A549 (cell line): ENCODE data around the gene TTC12. TPM values are rescaled to one million over a fixed set of nuclear protein-coding genes. Genes with fewer than 3 reads are reported as not detected.

ENCODE experiments used
- ATAC-seq, 2 experiments: fragments of 200-7000 bp in 1 of 2; fragments of >200 bp in 1 of 2; cut with Nextera tagmentation in 1 of 2; cut with Tn5 transposase in 1 of 2; 3 replicates each; pipeline versions ENCODE4 v1.8.0 to v1.9.1; 2018 to 2020; ENCODE audit warnings: mild to moderate bottlenecking in 1 of 2, moderate library complexity in 1 of 2
- CTCF ChIA-PET: fragments of 300-600 bp; sonication (Branson Sonifier 250); formaldehyde crosslinking; extraction: SDS; loops from one replicate; lab custom pipeline; 2021; ENCODE audit warnings: antibody characterized with exemption, inconsistent platforms; lab: Yijun Ruan, JAX
- POLR2A ChIA-PET: fragments of 350-600 bp; formaldehyde crosslinking; extraction: SDS; loops from one replicate; lab custom pipeline; 2021; ENCODE audit warnings: antibody characterized with exemption, inconsistent platforms; lab: Yijun Ruan, JAX
- DNase-seq, 2 experiments: peaks; one replicate each; pipeline versions ENCODE4 v3.0.0 to v3.0.0-alpha.2; 2011 to 2016; ENCODE audit warnings: low read depth in 1 of 2, low spot score in 1 of 2
- FAIRE-seq: peaks from 2 replicates; lab custom pipeline; 2011; peaks lifted over from hg19 to GRCh38; lab: Jason Lieb, UNC
- H3K27ac ChIP-seq, 2 experiments: fragments of >200 bp; sonication (Bioruptor Twin); formaldehyde crosslinking; 3 replicates each; pipeline ENCODE4 v1.5.1; 2016 to 2017
- H3K4me1 ChIP-seq: fragments of >200 bp; sonication (Bioruptor Twin); formaldehyde crosslinking; 3 replicates; pipeline ENCODE4 v1.6.1; 2016
- H3K4me2 ChIP-seq: fragments of >200 bp; sonication (Bioruptor Twin); formaldehyde crosslinking; 3 replicates; pipeline ENCODE4 v1.6.1; 2016
- H3K4me3 ChIP-seq: fragments of >200 bp; sonication (Bioruptor Twin); formaldehyde crosslinking; 3 replicates; pipeline ENCODE4 v1.5.1; 2016
- H3K9me3 ChIP-seq: fragments of >200 bp; sonication (Bioruptor Twin); formaldehyde crosslinking; 3 replicates; pipeline ENCODE4 v1.6.1; 2016
- CBX2 ChIP-seq: fragments of 200-600 bp; sonication (generic); IDR thresholded peaks from 2 replicates; pipeline ENCODE4 v1.6.1; 2016; ENCODE audit warnings: low read depth, mild to moderate bottlenecking, borderline replicate concordance
- EHF ChIP-seq: fragments of 250-450 bp; sonication (Bioruptor Pico); IDR thresholded peaks from 2 replicates; pipeline ENCODE4 v1.5.0; 2020; ENCODE audit warnings: mild to moderate bottlenecking
- EP300 ChIP-seq, 2 experiments: fragments of >200 bp; sonication (Bioruptor Twin); formaldehyde crosslinking; IDR thresholded peaks; 2 replicates in 1 of 2; 3 replicates in 1 of 2; pipeline ENCODE4 v1.6.1; 2016 to 2017
- FOXS1 ChIP-seq: fragments of 250-450 bp; sonication (Bioruptor Pico); IDR thresholded peaks from 2 replicates; pipeline ENCODE4 v1.5.0; 2020; ENCODE audit warnings: mild to moderate bottlenecking, moderate library complexity
- GATA3 ChIP-seq: IDR thresholded peaks from 2 replicates; pipeline ENCODE4 v1.6.1; 2012; ENCODE audit warnings: borderline replicate concordance
- HOXB13 ChIP-seq: fragments of 250-450 bp; sonication (Bioruptor Pico); IDR thresholded peaks from 2 replicates; pipeline ENCODE4 v1.5.0; 2020; ENCODE audit warnings: low read depth, mild to moderate bottlenecking, moderate library complexity
- JUN ChIP-seq, 2 experiments: fragments of >200 bp; sonication (Bioruptor Twin); formaldehyde crosslinking; IDR thresholded peaks; 2 replicates in 1 of 2; 3 replicates in 1 of 2; pipeline ENCODE4 v1.6.1; 2016 to 2017
- JUNB ChIP-seq: fragments of >200 bp; sonication (Bioruptor Twin); formaldehyde crosslinking; IDR thresholded peaks from 2 replicates; pipeline ENCODE4 v1.6.1; 2016
- KDM1A ChIP-seq: fragments of 200-600 bp; sonication (generic); IDR thresholded peaks from 2 replicates; pipeline ENCODE4 v1.6.1; 2016; ENCODE audit warnings: low read depth, mild to moderate bottlenecking
- KDM5A ChIP-seq: fragments of 200-600 bp; sonication (generic); IDR thresholded peaks from 2 replicates; pipeline ENCODE4 v1.6.1; 2016; ENCODE audit warnings: antibody characterized with exemption, mild to moderate bottlenecking
- NPAS2 ChIP-seq: fragments of 250-450 bp; sonication (Bioruptor Pico); IDR thresholded peaks from 2 replicates; pipeline ENCODE4 v1.8.0; 2022; ENCODE audit warnings: mild to moderate bottlenecking, moderate library complexity, borderline replicate concordance
- RNF2 ChIP-seq: fragments of 200-600 bp; sonication (generic); IDR thresholded peaks from 2 replicates; pipeline ENCODE4 v1.6.1; 2016; ENCODE audit warnings: low read depth, mild to moderate bottlenecking, antibody characterized with exemption, moderate library complexity, borderline replicate concordance
- SMC3 ChIP-seq: fragments of >200 bp; sonication (Bioruptor Twin); formaldehyde crosslinking; IDR thresholded peaks from 3 replicates; pipeline ENCODE4 v1.6.1; 2018; ENCODE audit warnings: inconsistent platforms
- SREBF2 ChIP-seq: fragments of 450-650 bp; IDR thresholded peaks from 2 replicates; pipeline ENCODE4 v1.6.1; 2014; ENCODE audit warnings: mild to moderate bottlenecking, moderate library complexity
- TFCP2L1 ChIP-seq: fragments of 250-450 bp; sonication (Bioruptor Pico); IDR thresholded peaks from 2 replicates; pipeline ENCODE4 v1.5.0; 2021; ENCODE audit warnings: mild to moderate bottlenecking
- TP53 ChIP-seq: fragments of 250-450 bp; sonication (Bioruptor Pico); IDR thresholded peaks from 2 replicates; pipeline ENCODE4 v1.5.0; 2021; ENCODE audit warnings: mild to moderate bottlenecking, moderate library complexity
- ZC3H11A ChIP-seq: fragments of 450-650 bp; IDR thresholded peaks from 2 replicates; pipeline ENCODE4 v1.6.1; 2014; ENCODE audit warnings: antibody characterized with exemption, mild to moderate bottlenecking
- ZSCAN20 ChIP-seq: fragments of 250-450 bp; sonication (Bioruptor Pico); IDR thresholded peaks from 2 replicates; pipeline ENCODE4 v1.8.0; 2022; ENCODE audit warnings: mild to moderate bottlenecking, moderate library complexity
- WGBS: methylation state at CpG from one replicate; pipeline ENCODE4 v1.1.6; 2017; ENCODE audit errors: missing lambda C conversion rate; 5-methylcytosine and 5-hydroxymethylcytosine counted together
- polyA plus RNA-seq, 4 experiments: library from polyadenylated mRNA; depleted of rRNA in 3 of 4; stranded (reverse); fragments of >200 nt; fragmentation: RNase III in 1 of 4; extraction: RNeasy Plus Mini Kit Qiagen cat#74134 plus additional on column Dnase treatment in 1 of 4; gene quantifications; 2 replicates in 3 of 4; 3 replicates in 1 of 4; pipeline ENCODE4 v1.2.3, GENCODE V29; 2011 to 2017
- TF ChIP-seq, protein P1 (sequence below): fragments of 450-650 bp; IDR thresholded peaks from 2 replicates; pipeline ENCODE4 v1.6.1; 2014; ENCODE audit warnings: antibody characterized with exemption
- TF ChIP-seq, protein P2 (sequence below): fragments of 250-450 bp; sonication (Bioruptor Pico); IDR thresholded peaks from 2 replicates; pipeline ENCODE4 v1.5.0; 2020; ENCODE audit warnings: low read depth, mild to moderate bottlenecking, moderate library complexity
- TF ChIP-seq, protein P3 (sequence below): IDR thresholded peaks from 2 replicates; pipeline ENCODE4 v1.6.1; 2012; ENCODE audit warnings: low read depth, borderline replicate concordance
- TF ChIP-seq, protein P4 (sequence below): fragments of >200 bp; sonication (Bioruptor Twin); formaldehyde crosslinking; IDR thresholded peaks from 3 replicates; pipeline ENCODE4 v1.5.1; 2016
- TF ChIP-seq, protein P5 (sequence below): fragments of 150-350 bp; IDR thresholded peaks from 2 replicates; pipeline ENCODE4 v1.6.1; 2014; ENCODE audit warnings: low read depth, mild to moderate bottlenecking, low read length

The TTC12 gene
- polyA plus RNA-seq, 2 of the 4 experiments (the other 2 are of a cell fraction), result 5.9 to 13.5 TPM

DNA sequence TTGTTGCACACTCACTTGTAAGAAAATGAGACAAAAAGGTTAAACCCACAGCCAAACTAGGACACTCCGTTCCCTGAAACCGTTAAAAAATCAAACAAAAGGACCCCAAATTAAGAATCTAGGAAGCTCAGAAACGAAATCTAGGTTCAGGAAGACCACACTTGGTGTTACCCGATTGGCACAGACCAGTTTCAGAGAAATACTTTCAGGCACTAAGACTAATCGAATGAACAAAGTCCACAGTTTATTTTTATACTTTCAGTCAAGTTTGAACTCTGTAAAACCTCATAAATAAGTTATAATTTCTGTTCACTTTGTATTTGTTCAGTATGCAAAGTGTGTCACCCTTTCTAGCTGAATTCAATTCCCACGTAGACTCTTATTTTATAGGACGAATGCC, 38.8 kb upstream of the TTC12 start:
- Histone ChIP-seq H3K4me2 (no peak overlapping the region), H3K4me3 (no peak overlapping the region), H3K9me3 (no peaks in the 10 kb centered on the region), H3K27ac (no peak overlapping the region), H3K4me1 (no peaks in the 10 kb centered on the region)
- CTCF ChIA-PET, result interaction anchor here (0.7 to 3.3 kb wide), 2 partner anchors 14 to 31 kb away, joined by 3 to 10 read pairs; no protein-coding TSS in a partner anchor
- TF ChIP-seq RNF2 (no peak), EP300 (IDR thresholded peaks at IDR 0.05) (no peak), KDM5A (no peak), SREBF2 (no peak), EHF (CRISPR knock-in tag) (no peak), GATA3 (no peak), CBX2 (no peak), KDM1A (no peak), FOXS1 (CRISPR knock-in tag) (no peak)
- TF ChIP-seq, protein P1, sequence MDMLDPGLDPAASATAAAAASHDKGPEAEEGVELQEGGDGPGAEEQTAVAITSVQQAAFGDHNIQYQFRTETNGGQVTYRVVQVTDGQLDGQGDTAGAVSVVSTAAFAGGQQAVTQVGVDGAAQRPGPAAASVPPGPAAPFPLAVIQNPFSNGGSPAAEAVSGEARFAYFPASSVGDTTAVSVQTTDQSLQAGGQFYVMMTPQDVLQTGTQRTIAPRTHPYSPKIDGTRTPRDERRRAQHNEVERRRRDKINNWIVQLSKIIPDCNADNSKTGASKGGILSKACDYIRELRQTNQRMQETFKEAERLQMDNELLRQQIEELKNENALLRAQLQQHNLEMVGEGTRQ, result no peak
- TF ChIP-seq, protein P2, sequence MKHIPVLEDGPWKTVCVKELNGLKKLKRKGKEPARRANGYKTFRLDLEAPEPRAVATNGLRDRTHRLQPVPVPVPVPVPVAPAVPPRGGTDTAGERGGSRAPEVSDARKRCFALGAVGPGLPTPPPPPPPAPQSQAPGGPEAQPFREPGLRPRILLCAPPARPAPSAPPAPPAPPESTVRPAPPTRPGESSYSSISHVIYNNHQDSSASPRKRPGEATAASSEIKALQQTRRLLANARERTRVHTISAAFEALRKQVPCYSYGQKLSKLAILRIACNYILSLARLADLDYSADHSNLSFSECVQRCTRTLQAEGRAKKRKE (CRISPR knock-in tag), result no peak
- TF ChIP-seq, protein P3, sequence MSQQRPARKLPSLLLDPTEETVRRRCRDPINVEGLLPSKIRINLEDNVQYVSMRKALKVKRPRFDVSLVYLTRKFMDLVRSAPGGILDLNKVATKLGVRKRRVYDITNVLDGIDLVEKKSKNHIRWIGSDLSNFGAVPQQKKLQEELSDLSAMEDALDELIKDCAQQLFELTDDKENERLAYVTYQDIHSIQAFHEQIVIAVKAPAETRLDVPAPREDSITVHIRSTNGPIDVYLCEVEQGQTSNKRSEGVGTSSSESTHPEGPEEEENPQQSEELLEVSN, result no peak
- ATAC-seq, result no peak
- WGBS, result 55% methylated on average over 7 of the region's 7 CpGs
- POLR2A ChIA-PET, result no interaction called here
- no peak for FAIRE-seq
- DNase-seq, result no peak

DNA sequence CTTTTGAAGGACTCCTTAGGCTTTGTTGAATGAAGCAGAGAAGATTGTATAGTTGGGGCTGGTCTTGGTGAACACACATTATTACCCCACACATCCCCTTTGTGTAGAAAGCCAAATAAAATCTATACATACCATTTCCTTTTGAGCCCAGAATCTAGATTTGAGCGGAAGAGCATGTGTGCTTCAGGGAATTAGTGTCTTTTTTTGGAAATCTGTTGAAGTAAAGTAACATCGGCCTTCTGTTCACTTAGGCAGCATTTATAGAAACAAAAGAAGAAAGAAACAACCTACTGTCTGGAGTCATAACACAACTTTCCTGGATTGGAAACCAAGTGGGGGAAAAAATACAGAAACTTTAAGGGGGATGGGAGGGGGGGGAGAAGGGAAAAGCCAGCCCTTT, 37.9 kb upstream of the TTC12 start:
- H3K9me3 ChIP-seq, result no peaks in the 10 kb centered on the region
- CTCF ChIA-PET, result interaction anchor here (3.3 kb wide), 1 partner anchor 13 kb away, joined by 10 read pairs; no protein-coding TSS in a partner anchor
- no peak for TF ChIP-seq RNF2
- no peak for TF ChIP-seq HOXB13 (CRISPR knock-in tag)
- TF ChIP-seq, protein P4, sequence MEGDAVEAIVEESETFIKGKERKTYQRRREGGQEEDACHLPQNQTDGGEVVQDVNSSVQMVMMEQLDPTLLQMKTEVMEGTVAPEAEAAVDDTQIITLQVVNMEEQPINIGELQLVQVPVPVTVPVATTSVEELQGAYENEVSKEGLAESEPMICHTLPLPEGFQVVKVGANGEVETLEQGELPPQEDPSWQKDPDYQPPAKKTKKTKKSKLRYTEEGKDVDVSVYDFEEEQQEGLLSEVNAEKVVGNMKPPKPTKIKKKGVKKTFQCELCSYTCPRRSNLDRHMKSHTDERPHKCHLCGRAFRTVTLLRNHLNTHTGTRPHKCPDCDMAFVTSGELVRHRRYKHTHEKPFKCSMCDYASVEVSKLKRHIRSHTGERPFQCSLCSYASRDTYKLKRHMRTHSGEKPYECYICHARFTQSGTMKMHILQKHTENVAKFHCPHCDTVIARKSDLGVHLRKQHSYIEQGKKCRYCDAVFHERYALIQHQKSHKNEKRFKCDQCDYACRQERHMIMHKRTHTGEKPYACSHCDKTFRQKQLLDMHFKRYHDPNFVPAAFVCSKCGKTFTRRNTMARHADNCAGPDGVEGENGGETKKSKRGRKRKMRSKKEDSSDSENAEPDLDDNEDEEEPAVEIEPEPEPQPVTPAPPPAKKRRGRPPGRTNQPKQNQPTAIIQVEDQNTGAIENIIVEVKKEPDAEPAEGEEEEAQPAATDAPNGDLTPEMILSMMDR, result no peak
- TF ChIP-seq JUNB, result no peak
- no peak for TF ChIP-seq JUN (IDR thresholded peaks at IDR 0.05)
- TF ChIP-seq EP300 (IDR thresholded peaks at IDR 0.05), result no peak
- no peak for TF ChIP-seq ZC3H11A
- no peak for TF ChIP-seq ZSCAN20 (CRISPR knock-in tag)
- no peak for TF ChIP-seq NPAS2 (CRISPR knock-in tag)
- TF ChIP-seq SMC3, result no peak
- no peak for TF ChIP-seq TFCP2L1
- TF ChIP-seq TP53 (CRISPR knock-in tag), result no peak
- TF ChIP-seq, protein P5, sequence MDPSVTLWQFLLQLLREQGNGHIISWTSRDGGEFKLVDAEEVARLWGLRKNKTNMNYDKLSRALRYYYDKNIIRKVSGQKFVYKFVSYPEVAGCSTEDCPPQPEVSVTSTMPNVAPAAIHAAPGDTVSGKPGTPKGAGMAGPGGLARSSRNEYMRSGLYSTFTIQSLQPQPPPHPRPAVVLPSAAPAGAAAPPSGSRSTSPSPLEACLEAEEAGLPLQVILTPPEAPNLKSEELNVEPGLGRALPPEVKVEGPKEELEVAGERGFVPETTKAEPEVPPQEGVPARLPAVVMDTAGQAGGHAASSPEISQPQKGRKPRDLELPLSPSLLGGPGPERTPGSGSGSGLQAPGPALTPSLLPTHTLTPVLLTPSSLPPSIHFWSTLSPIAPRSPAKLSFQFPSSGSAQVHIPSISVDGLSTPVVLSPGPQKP, result no peak
- TF ChIP-seq, all 56 proteins: peak for 0
- Histone ChIP-seq H3K27ac (no peak overlapping the region), H3K4me2 (no peak overlapping the region), H3K4me1 (no peaks in the 10 kb centered on the region), H3K4me3 (no peak overlapping the region)
- POLR2A ChIA-PET, result no interaction called here
- FAIRE-seq (no peak), DNase-seq (no peak), ATAC-seq (no peak)
- WGBS, result 88% methylated on average over 2 of the region's 2 CpGs
